ENCODE results near the gene PNPLA1.

DNA sequence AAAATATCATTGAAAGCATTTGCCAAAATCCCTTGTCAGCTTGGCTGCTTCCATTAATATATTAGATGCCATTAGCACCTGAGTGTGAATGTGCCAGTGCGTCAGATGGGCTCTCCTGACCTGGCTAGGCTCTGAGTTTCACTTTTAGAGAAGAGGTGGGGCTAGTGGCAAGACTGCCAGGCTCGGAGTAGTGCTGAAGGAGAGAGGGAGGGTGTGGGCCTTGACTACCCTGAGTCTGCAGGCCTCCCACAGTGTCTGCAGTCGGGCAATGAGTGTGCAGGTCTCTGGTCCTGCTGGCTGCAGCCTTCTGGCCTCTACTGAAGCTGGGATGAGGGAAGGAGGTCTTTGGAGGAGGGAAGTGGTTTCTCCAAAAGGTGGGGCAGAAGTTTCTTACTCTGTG lies 34.6 kb upstream of the PNPLA1 start:
- TF ChIP-seq POLR2A (IDR thresholded peaks at IDR 0.05; ENCODE audit: low read depth, low read length) (no peak), POLR2AphosphoS5 (IDR thresholded peaks at IDR 0.05; ENCODE audit: low read depth, low read length) (no peak), POU2F2 (IDR thresholded peaks at IDR 0.05; ENCODE audit: low read depth, low read length) (no peak), TAF1 (IDR thresholded peaks at IDR 0.05; ENCODE audit: low read depth, low read length) (no peak), PAX5 (IDR thresholded peaks at IDR 0.05; ENCODE audit: insufficient read depth, low read length, severe bottlenecking) (no peak)

All from GM12891 (cell line).